ENCODE results near the gene USP15.

DNA sequence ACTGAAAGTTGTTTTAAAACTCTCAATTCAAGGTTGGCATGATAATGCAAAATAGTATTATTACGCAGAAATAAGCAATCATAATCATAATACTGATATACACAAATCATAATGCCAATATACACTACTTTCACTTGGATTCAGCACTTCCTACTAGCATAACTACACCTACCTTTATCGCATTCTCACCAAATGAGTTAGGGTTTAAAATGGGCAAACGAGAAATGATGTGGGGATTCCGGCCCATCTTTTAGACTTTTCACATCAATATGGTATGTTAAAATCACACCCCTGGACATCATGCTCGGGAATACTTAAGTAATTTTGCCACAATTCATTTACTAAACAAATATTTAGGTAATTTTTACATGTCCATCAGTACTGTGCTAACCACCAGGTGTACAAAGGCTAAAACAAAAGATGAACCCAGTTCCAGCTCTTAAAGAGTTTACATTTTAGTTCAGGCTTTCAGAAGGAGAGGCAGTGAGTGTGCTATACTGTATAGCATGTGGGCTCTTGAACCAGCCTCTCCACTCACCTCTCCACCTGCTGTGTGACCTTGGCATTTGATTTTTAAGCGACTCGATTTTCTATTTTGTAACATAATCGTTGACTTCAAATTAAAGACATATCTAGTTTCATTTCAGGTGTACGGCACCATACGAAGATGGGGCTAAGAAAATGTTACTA, 1.1 kb upstream of the USP15 start:
- TF ChIP-seq CTCF (IDR thresholded peaks at IDR 0.05): peak in 1 of 3 experiments; percentile 4
- TF ChIP-seq POLR2A (IDR thresholded peaks at IDR 0.05): no peak

Measured in vagina (tissue), 2 donors.